GM12878 (cell line): ENCODE data around the gene KIDINS220. TPM values are rescaled to one million over a fixed set of nuclear protein-coding genes. Genes with fewer than 3 reads are reported as not detected.

ENCODE experiments used
- ATAC-seq: fragments of 200-7000 bp; cut with Tn5 transposase; 3 replicates; pipeline ENCODE4 v1.9.1; 2020; ENCODE audit warnings: mild to moderate bottlenecking, moderate library complexity
- BruUV-seq: library from RNA; stranded (reverse); fragments of 400-500 nt; replicated peaks from 2 replicates; lab custom pipeline; 2021; lab: Mats Ljungman, UMichigan
- CTCF ChIA-PET: fragments of 300-600 bp; sonication (Branson Sonifier 250); formaldehyde crosslinking; extraction: SDS; loops from one replicate; lab custom pipeline; 2021; ENCODE audit warnings: inconsistent platforms; lab: Yijun Ruan, JAX
- POLR2A ChIA-PET: fragments of 350-600 bp; formaldehyde crosslinking; extraction: SDS; loops from one replicate; lab custom pipeline; 2021; ENCODE audit warnings: inconsistent platforms; lab: Charles Lee
- RAD21 ChIA-PET: fragments of 300-600 bp; sonication (Branson Sonifier 250); formaldehyde crosslinking; loops from one replicate; lab custom pipeline; 2023; ENCODE audit warnings: antibody characterized with exemption; ENCODE audit not compliant: unreplicated experiment; lab: Charles Lee
- SMC1A ChIA-PET: fragments of 300-600 bp; sonication (Branson Sonifier 250); formaldehyde crosslinking; loops from one replicate; lab custom pipeline; 2023; ENCODE audit not compliant: unreplicated experiment, uncharacterized antibody; lab: Charles Lee
- DNase-seq: peaks from one replicate; pipeline ENCODE4 v3.0.0-alpha.2; 2011; ENCODE audit warnings: low read depth, low spot score
- FAIRE-seq: peaks from 3 replicates; lab custom pipeline; 2011; peaks lifted over from hg19 to GRCh38; lab: Jason Lieb, UNC
- H2AFZ ChIP-seq: 2 replicates; pipeline ENCODE4 v1.6.0; 2011; ENCODE audit warnings: low read depth, low read length, control low read depth; ENCODE audit not compliant: control insufficient read depth
- H3K27ac ChIP-seq: 2 replicates; pipeline ENCODE4 v1.5.1; 2011; ENCODE audit warnings: control low read depth; ENCODE audit not compliant: control insufficient read depth, insufficient read depth
- H3K27me3 ChIP-seq, 2 experiments: replicated peaks in 1 of 2; 2 replicates each; pipeline versions ENCODE4 v1.6.0 to v1.6.1; 2011; ENCODE audit warnings: low read length in 1 of 2; ENCODE audit not compliant: control insufficient read depth in 2 of 2, insufficient read depth in 2 of 2
- H3K36me3 ChIP-seq, 2 experiments: 2 replicates each; pipeline ENCODE4 v1.5.1; 2011; ENCODE audit warnings: low read length in 1 of 2; ENCODE audit not compliant: control insufficient read depth in 2 of 2, insufficient read depth in 2 of 2
- H3K4me1 ChIP-seq: 2 replicates; pipeline ENCODE4 v1.6.1; 2011; ENCODE audit warnings: mild to moderate bottlenecking, low read length, moderate library complexity, mixed read lengths; ENCODE audit not compliant: control insufficient read depth, insufficient read depth
- H3K4me2 ChIP-seq: 2 replicates; pipeline ENCODE4 v1.6.0; 2011; ENCODE audit warnings: control low read depth; ENCODE audit not compliant: control insufficient read depth, insufficient read depth
- H3K4me3 ChIP-seq: fragments of 200-600 bp; sonication (generic); 2 replicates; pipeline ENCODE4 v1.5.1; 2016
- H3K79me2 ChIP-seq: 2 replicates; pipeline ENCODE4 v1.6.0; 2011; ENCODE audit warnings: low read length; ENCODE audit not compliant: control insufficient read depth, insufficient read depth
- H3K9ac ChIP-seq: 2 replicates; pipeline ENCODE4 v1.8.0; 2011; ENCODE audit warnings: low read length, control low read depth, mixed read lengths; ENCODE audit not compliant: control insufficient read depth, insufficient read depth
- H3K9me3 ChIP-seq: replicated peaks from 3 replicates; pipeline ENCODE4 v1.5.1; 2011; ENCODE audit warnings: mild to moderate bottlenecking, low read length; ENCODE audit not compliant: control insufficient read depth, insufficient read depth
- H4K20me1 ChIP-seq: 2 replicates; pipeline ENCODE4 v1.6.0; 2011; ENCODE audit not compliant: control insufficient read depth, insufficient read depth
- ATF3 ChIP-seq: IDR thresholded peaks from 2 replicates; pipeline ENCODE4 v1.6.1; 2011; ENCODE audit warnings: low read depth, mild to moderate bottlenecking, low read length, moderate library complexity, borderline replicate concordance; ENCODE audit errors: extremely low read depth
- CBFB ChIP-seq: IDR thresholded peaks from 2 replicates; pipeline ENCODE4 v1.6.1; 2016; ENCODE audit warnings: antibody characterized with exemption, low read depth
- EED ChIP-seq: sonication (generic); IDR thresholded peaks from 2 replicates; pipeline ENCODE4 v1.6.1; 2016; ENCODE audit warnings: antibody characterized with exemption, low read depth
- EGR1 ChIP-seq, 2 experiments: IDR thresholded peaks; 1 replicate in 1 of 2; 2 replicates in 1 of 2; pipeline ENCODE4 v1.6.1; 2011 to 2012; ENCODE audit warnings: low read depth in 2 of 2, low read length in 2 of 2, borderline replicate concordance in 1 of 2, mild to moderate bottlenecking in 1 of 2, moderate library complexity in 1 of 2
- FOS ChIP-seq: IDR thresholded peaks from 3 replicates; pipeline ENCODE4 v1.6.1; 2011; ENCODE audit warnings: borderline replicate concordance; ENCODE audit not compliant: insufficient read length; ENCODE audit errors: extremely low read depth
- IKZF1 ChIP-seq: fragments of 450-650 bp; conservative IDR thresholded peaks from 2 replicates; pipeline ENCODE4 v1.6.1; 2017; ENCODE audit warnings: antibody characterized with exemption, mild to moderate bottlenecking
- MTA2 ChIP-seq: fragments of 450-650 bp; IDR thresholded peaks from 2 replicates; pipeline ENCODE4 v1.6.1; 2016; ENCODE audit warnings: low read depth, mild to moderate bottlenecking, moderate library complexity
- PAX8 ChIP-seq: fragments of 450-650 bp; IDR thresholded peaks from 2 replicates; pipeline ENCODE4 v1.6.1; 2017; ENCODE audit warnings: mild to moderate bottlenecking, moderate library complexity
- RB1 ChIP-seq: fragments of 450-650 bp; formaldehyde crosslinking; IDR thresholded peaks from 2 replicates; pipeline ENCODE4 v1.6.1; 2017; ENCODE audit warnings: mild to moderate bottlenecking, borderline replicate concordance
- SIX5 ChIP-seq: IDR thresholded peaks from 2 replicates; pipeline ENCODE4 v1.6.1; 2011; ENCODE audit warnings: mild to moderate bottlenecking, low read depth, low read length, moderate library complexity; ENCODE audit not compliant: severe bottlenecking
- TBL1XR1 ChIP-seq: IDR thresholded peaks from 2 replicates; pipeline ENCODE4 v1.6.1; 2012; ENCODE audit warnings: low read depth, low read length, improper control_type of control experiment
- ZNF207 ChIP-seq: fragments of 450-650 bp; IDR thresholded peaks from 2 replicates; pipeline ENCODE4 v1.6.1; 2014; ENCODE audit warnings: antibody characterized with exemption, mild to moderate bottlenecking, borderline replicate concordance
- ZSCAN29 ChIP-seq: fragments of 450-650 bp; IDR thresholded peaks from 2 replicates; pipeline ENCODE4 v1.6.1; 2017; ENCODE audit warnings: mild to moderate bottlenecking, moderate library complexity
- WGBS: methylation state at CpG from one replicate; pipeline ENCODE4 v1.1.6; 2016; ENCODE audit warnings: low lambda C conversion rate; ENCODE audit not compliant: insufficient replicate concordance, insufficient coverage; ENCODE audit errors: missing lambda C conversion rate; 5-methylcytosine and 5-hydroxymethylcytosine counted together
- in situ Hi-C: fragments of 300-500 bp; cut with MboI; formaldehyde crosslinking; loops from 9 replicates; pipeline ENCODE4 v1.14.3; 2018; ENCODE audit warnings: mixed read lengths
- intact Hi-C: fragments of 100-400 bp; cut with micrococcal nuclease; formaldehyde crosslinking; loops from one replicate; pipeline ENCODE4 v1.14.2; 2022; ENCODE audit not compliant: unreplicated experiment
- polyA plus RNA-seq, 11 experiments: library from polyadenylated mRNA; depleted of rRNA in 4 of 11; unstranded in 6 of 11; stranded (reverse) in 5 of 11; fragments of >200 nt; fragmentation: Nextera tagmentation in 4 of 11; fragmentation: Illumina TruSeq in 1 of 11; extraction: Ambion mirVana in 4 of 11; extraction: Trizol in 1 of 11; gene quantifications; 1 replicate in 1 of 11; 2 replicates in 10 of 11; pipeline versions ENCODE4 v1.2.1 to v1.2.3, GENCODE V29; 2011 to 2016; ENCODE audit warnings: inconsistent platforms in 2 of 11, missing spikeins in 2 of 11, low read depth in 1 of 11
- total RNA-seq, 4 experiments: library from RNA; depleted of rRNA in 3 of 4; stranded (reverse); fragments of >200 nt in 3 of 4; fragmentation: Illumina TruSeq in 1 of 4; extraction: Trizol in 1 of 4; gene quantifications; 2 replicates each; pipeline versions ENCODE4 v1.2.1 to v1.2.3, GENCODE V29; 2013 to 2021
- TF ChIP-seq, protein P1 (sequence below): fragments of 450-650 bp; IDR thresholded peaks from 2 replicates; pipeline ENCODE4 v1.6.1; 2017; ENCODE audit warnings: mild to moderate bottlenecking

KIDINS220 gene
- total and polyA plus RNA-seq, 10 of the 15 experiments (the other 5 are each of a cell fraction or from before 2014, with no cell fraction given) = 6.0 to 31.2 (median 16.0) TPM

DNA sequence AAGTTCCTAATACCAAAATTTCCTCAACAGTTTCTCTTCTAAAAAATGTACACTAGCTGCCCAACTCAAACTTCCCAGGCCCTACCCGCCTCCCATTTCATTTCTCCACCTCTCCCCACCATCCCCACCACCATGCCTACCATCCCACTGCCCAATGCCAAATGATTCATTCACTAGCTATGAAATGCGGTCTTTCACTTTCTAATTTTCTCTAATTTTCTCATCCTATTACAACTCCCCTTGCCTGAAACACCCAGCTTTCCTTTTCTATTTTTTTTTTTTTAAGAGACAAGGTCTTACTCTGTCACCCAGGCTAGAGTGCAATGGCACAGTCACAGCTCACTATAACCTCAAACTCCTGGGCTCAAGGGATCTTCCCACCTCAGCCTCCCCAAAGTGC lies 38.4 kb downstream of the KIDINS220 start:
- Histone ChIP-seq H3K4me1 (peaks cover 10% of the 10 kb centered on the region), H3K9ac (no peak overlapping the region), H3K4me2 (no peak overlapping the region), H3K27ac (no peak overlapping the region), H4K20me1 (no peaks in the 10 kb centered on the region; the same call in 1 of the 2 replicates), H2AFZ (no peak overlapping the region), H3K36me3 (peaks cover 2 to 10% of the 10 kb centered on the region in 2 experiments; a peak in 2 of 4 replicates), H3K27me3 (no peaks in the 10 kb centered on the region)
- in situ Hi-C loops = no loop called here
- BruUV-seq = no TSS peak
- no peak for ATAC-seq
- POLR2A ChIA-PET = no interaction called here
- FAIRE-seq = no peak
- intact Hi-C loops = no loop called here
- TF ChIP-seq ZNF207 (no peak), EED (no peak), ZSCAN29 (no peak), CBFB (no peak), PAX8 (no peak), ATF3 (no peak), TBL1XR1 (no peak), IKZF1 (no peak)
- TF ChIP-seq, all 136 proteins: peak for 0
- Histone ChIP-seq H3K4me3 (no peak overlapping the region), H3K9me3 (no peaks in the 10 kb centered on the region; the same call in 2 of the 3 replicates), H3K79me2 (no peaks in the 10 kb centered on the region)
- RAD21 ChIA-PET = no interaction called here
- CTCF ChIA-PET = interaction anchor here (0.6 to 2.2 kb wide), 4 partner anchors 15 to 247 kb away, joined by 3 to 5 read pairs (median 3); no protein-coding TSS in a partner anchor
- 91% methylated on average over 2 of the region's 2 CpGs for WGBS
- SMC1A ChIA-PET = no interaction called here
- no peak for DNase-seq

- Histone ChIP-seq H2AFZ (no peak overlapping the region), H4K20me1 (no peaks in the 10 kb centered on the region; the same call in 1 of the 2 replicates), H3K9ac (no peak overlapping the region), H3K27me3 (no peaks in the 10 kb centered on the region), H3K36me3 (peaks cover 2 to 10% of the 10 kb centered on the region in 2 experiments; a peak in 2 of 4 replicates), H3K4me2 (no peak overlapping the region), H3K4me3 (no peak overlapping the region), H3K27ac (no peak overlapping the region), H3K79me2 (no peaks in the 10 kb centered on the region), H3K9me3 (no peaks in the 10 kb centered on the region), H3K4me1 (peaks cover 8% of the 10 kb centered on the region)
- BruUV-seq = no TSS peak
- POLR2A ChIA-PET = no interaction called here
- TF ChIP-seq, protein P1, sequence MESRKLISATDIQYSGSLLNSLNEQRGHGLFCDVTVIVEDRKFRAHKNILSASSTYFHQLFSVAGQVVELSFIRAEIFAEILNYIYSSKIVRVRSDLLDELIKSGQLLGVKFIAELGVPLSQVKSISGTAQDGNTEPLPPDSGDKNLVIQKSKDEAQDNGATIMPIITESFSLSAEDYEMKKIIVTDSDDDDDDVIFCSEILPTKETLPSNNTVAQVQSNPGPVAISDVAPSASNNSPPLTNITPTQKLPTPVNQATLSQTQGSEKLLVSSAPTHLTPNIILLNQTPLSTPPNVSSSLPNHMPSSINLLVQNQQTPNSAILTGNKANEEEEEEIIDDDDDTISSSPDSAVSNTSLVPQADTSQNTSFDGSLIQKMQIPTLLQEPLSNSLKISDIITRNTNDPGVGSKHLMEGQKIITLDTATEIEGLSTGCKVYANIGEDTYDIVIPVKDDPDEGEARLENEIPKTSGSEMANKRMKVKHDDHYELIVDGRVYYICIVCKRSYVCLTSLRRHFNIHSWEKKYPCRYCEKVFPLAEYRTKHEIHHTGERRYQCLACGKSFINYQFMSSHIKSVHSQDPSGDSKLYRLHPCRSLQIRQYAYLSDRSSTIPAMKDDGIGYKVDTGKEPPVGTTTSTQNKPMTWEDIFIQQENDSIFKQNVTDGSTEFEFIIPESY = no peak
- no peak for TF ChIP-seq RB1
- TF ChIP-seq FOS = no peak
- no peak for TF ChIP-seq SIX5
- no peak for TF ChIP-seq MTA2
- TF ChIP-seq EGR1 (IDR thresholded peaks at IDR 0.05; ENCODE audit: borderline replicate concordance in 1 of 2, low read depth in 2 of 2, low read length in 2 of 2) = no peak
- DNase-seq (no peak), ATAC-seq (no peak), FAIRE-seq (no peak)
- in situ Hi-C loops (no loop called here), intact Hi-C loops (no loop called here)
- RAD21 ChIA-PET = interaction anchor here (1.2 kb wide), 1 partner anchor 22 kb away, joined by 3 read pairs; no protein-coding TSS in a partner anchor
- 98% methylated on average over 2 of the region's 2 CpGs for WGBS
- CTCF ChIA-PET = interaction anchor here (2.2 kb wide), 1 partner anchor 14 kb away, joined by 5 read pairs; no protein-coding TSS in a partner anchor
- SMC1A ChIA-PET = no interaction called here
Observed at GRCh38 chr2:8798393-8798792, 39.0 kb downstream of the KIDINS220 start.
